ENCODE results near the gene TMEM167A. TPM values are rescaled to one million over a fixed set of nuclear protein-coding genes. Genes with fewer than 3 reads are reported as not detected.

The TMEM167A gene
- total RNA-seq, 4 donors from 2014 or later = 18.8 to 32.3 (median 25.5) TPM

- TF ChIP-seq CTCF (IDR thresholded peaks at IDR 0.05) (no peak), POLR2A (IDR thresholded peaks at IDR 0.05) (no peak)
- H3K4me3 ChIP-seq (ENCODE audit: low read depth, poor library complexity, severe bottlenecking) = no peak overlapping the region
- intact Hi-C loops (cut with DNase I; ENCODE audit: low total_unique reads) = no loop called here
- no peak for DNase-seq (ENCODE audit: low spot score in 2 of 2)
Measured at GRCh38 chr5:83102364-83102980, 25.3 kb upstream of the TMEM167A start.

GRCh38 chr5:83101514-83101913, 24.3 kb upstream of the TMEM167A start:
- intact Hi-C loops (cut with DNase I; ENCODE audit: low total_unique reads) = no loop called here
- DNase-seq (ENCODE audit: low spot score in 2 of 2) = no peak
- WGBS, 2 donors = 50 to 73% methylated on average over 1 of the region's 1 CpG
- H3K4me3 ChIP-seq (ENCODE audit: low read depth, poor library complexity, severe bottlenecking) = no peak overlapping the region
- TF ChIP-seq CTCF (IDR thresholded peaks at IDR 0.05) (no peak), POLR2A (IDR thresholded peaks at IDR 0.05) (no peak)

- TF ChIP-seq POLR2A (IDR thresholded peaks at IDR 0.05) = no peak
- TF ChIP-seq CTCF (IDR thresholded peaks at IDR 0.05) = no peak
- 80 to 82% methylated on average over 1 of the region's 1 CpG for WGBS, 2 donors
- intact Hi-C loops (cut with DNase I; ENCODE audit: low total_unique reads) = no loop called here
- H3K4me3 ChIP-seq (ENCODE audit: low read depth, poor library complexity, severe bottlenecking) = no peak overlapping the region
- DNase-seq (ENCODE audit: low spot score in 2 of 2) = no peak
Measured at GRCh38 chr5:83099445-83099844, 22.3 kb upstream of the TMEM167A start.

- intact Hi-C loops (cut with DNase I; ENCODE audit: low total_unique reads) = no loop called here
- no peak for DNase-seq (ENCODE audit: low spot score in 2 of 2)
Measured at GRCh38 chr5:83099001-83099400, 21.8 kb upstream of the TMEM167A start.

GRCh38 chr5:83097689-83098231, 20.6 kb upstream of the TMEM167A start:
- 90 to 97% methylated on average over 2 of the region's 2 CpGs for WGBS, 2 donors
- intact Hi-C loops (cut with DNase I; ENCODE audit: low total_unique reads) = no loop called here
- no peak overlapping the region for H3K4me3 ChIP-seq (ENCODE audit: low read depth, poor library complexity, severe bottlenecking)
- TF ChIP-seq POLR2A (IDR thresholded peaks at IDR 0.05) (no peak), CTCF (IDR thresholded peaks at IDR 0.05) (no peak)
- DNase-seq (ENCODE audit: low spot score in 2 of 2) = no peak

More at GRCh38 chr5:83099001-83099400, 21.8 kb upstream of the TMEM167A start:
- no peak for TF ChIP-seq POLR2A (IDR thresholded peaks at IDR 0.05)
- no peak for TF ChIP-seq CTCF (IDR thresholded peaks at IDR 0.05)
- H3K4me3 ChIP-seq (ENCODE audit: low read depth, poor library complexity, severe bottlenecking) = no peak overlapping the region
